H1 (cell line): Measurements from ENCODE around the gene STARD3. TPM values are rescaled to one million over a fixed set of nuclear protein-coding genes. Genes with fewer than 3 reads are reported as not detected.

ENCODE experiments used
- HDAC2 ChIP-seq, 2 experiments: fragments of 300-600 bp in 1 of 2; sonication (generic) in 1 of 2; IDR thresholded peaks; 2 replicates each; pipeline ENCODE4 v1.6.1; 2011 to 2012; ENCODE audit warnings: low read depth in 2 of 2, low read length in 2 of 2, mild to moderate bottlenecking in 2 of 2, moderate library complexity in 2 of 2, borderline replicate concordance in 1 of 2, inconsistent platforms in 1 of 2
- polyA plus RNA-seq, 7 experiments: library from polyadenylated mRNA; depleted of rRNA in 3 of 7; stranded (reverse) in 5 of 7; unstranded in 2 of 7; fragments of >200 nt in 5 of 7; fragments of 200-250 nt in 2 of 7; gene quantifications; 1 replicate in 5 of 7; 2 replicates in 1 of 7; 4 replicates in 1 of 7; pipeline versions ENCODE4 v1.2.1 to v1.2.3, GENCODE V29; 2011 to 2013; ENCODE audit warnings: missing spikeins in 2 of 7, mixed read lengths in 2 of 7
- total RNA-seq: library from RNA; stranded (reverse); fragmentation: NEBNext Ultra II Directional; extraction: Animal tissue kit (Norgen Biotek cat#: 25700); gene quantifications from 2 replicates; pipeline ENCODE4 v1.2.1, GENCODE V29; 2021

Gene STARD3
- total and polyA plus RNA-seq, 2 of the 8 experiments (the other 6 are each of a cell fraction or from before 2014, with no cell fraction given) = 47.6 to 80.3 TPM

GRCh38 chr17:39603304-39604016 lies 33.5 kb upstream of the STARD3 start (continued):
- no peak for TF ChIP-seq HDAC2 (IDR thresholded peaks at IDR 0.05; ENCODE audit: borderline replicate concordance in 1 of 2, low read depth in 2 of 2, low read length in 2 of 2)
